Activated CD8-positive, alpha-beta memory T cell treated with anti-CD3 and anti-CD28 coated beads for 36 hours (primary cell): Measurements from ENCODE around the gene GPRC5C. TPM values are rescaled to one million over a fixed set of nuclear protein-coding genes. Genes with fewer than 3 reads are reported as not detected.
"Not testable (repeated sequence)": the region's sequence is repeated elsewhere in the genome, so short reads cannot be mapped to it uniquely, and the experiment has no call there.

Source experiments
- CTCF ChIA-PET: fragments of 350-600 bp; sonication (Branson Sonifier 250); formaldehyde crosslinking; loops from one replicate; lab custom pipeline; 2021; ENCODE audit warnings: antibody characterized with exemption; lab: Charles Lee
- POLR2A ChIA-PET: fragments of 350-600 bp; sonication (Branson Sonifier 250); formaldehyde crosslinking; loops from one replicate; lab custom pipeline; 2021; ENCODE audit warnings: antibody characterized with exemption; lab: Charles Lee
- total RNA-seq, 2 experiments: library from RNA; stranded (reverse); gene quantifications; one replicate each; pipeline ENCODE4 v1.2.3, GENCODE V29; 2021

Gene GPRC5C
- total RNA-seq, 2 experiments from 2014 or later = 0.44 to 0.59 TPM

DNA sequence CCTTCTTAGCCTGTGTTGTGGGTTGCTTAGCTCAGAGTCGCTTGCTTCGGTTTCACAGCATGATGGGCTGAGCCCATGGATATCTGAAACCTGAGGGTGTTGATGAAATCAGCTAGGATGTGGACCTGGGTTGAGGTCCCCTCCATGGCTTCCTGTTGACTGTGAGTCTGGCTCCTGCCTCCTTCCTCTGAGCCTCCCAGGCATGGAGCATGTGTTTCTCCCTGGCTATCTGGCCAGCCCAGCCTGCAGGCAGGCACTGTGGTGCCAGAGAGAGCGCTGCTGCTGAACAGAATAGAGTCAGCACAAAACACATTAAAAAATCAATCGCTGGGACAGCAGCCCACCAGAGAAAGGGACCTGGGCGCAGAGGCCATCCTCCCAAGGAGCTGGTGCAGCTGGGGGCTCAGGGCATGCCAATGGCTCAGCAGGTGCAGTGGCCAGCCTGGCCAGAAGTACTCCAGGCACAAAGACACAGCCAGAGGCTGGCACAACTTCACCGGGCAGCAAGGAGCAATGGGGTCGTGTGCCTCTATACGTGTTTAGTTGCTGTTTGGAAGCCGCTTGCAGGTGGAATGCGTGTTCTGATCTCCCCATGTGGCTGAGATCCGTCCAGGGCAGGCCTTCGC is 28.3 kb upstream of the GPRC5C start:
- ChIA-PET CTCF (no interaction called here), POLR2A (no interaction called here)

DNA sequence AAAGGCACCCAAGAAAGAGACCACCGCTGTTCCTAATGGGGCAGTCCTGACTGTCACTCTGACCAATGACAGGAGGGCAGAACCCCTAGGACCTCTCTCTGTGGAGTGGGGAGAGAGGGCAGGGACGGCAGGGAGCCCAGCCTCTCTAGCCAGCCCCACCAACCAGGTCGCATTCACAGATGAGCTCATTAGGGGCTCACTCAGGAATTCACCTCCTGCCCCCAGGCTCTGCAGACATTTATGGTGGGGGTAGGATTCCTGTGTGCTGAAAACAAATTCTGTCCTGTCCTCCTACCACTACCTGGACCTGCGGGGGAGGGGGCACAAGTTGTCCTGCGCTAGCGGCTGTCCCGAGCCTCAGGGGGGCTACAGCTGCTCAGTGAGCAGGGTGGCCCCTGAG is 27.7 kb upstream of the GPRC5C start:
- CTCF ChIA-PET = no interaction called here
- POLR2A ChIA-PET = no interaction called here

DNA sequence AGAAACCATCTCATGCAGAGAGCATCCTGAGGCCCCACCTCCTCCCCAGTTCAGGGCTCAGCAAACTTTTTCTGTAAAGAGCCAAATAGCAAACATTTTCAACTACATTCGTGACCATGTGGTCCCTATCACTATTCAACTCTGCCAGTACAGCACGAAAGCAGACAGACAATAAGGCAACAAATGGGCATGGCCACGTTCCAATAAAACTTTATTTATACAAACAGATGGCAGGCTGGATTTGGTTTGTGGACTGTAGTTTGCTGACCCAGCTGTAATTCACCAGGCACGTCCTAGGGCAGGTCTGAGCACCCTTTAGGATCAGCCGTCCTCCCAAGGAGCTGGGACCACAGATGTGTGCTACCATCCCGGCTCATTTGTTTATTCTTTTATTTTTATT is 27.1 kb upstream of the GPRC5C start:
- CTCF ChIA-PET = no interaction called here
- POLR2A ChIA-PET = no interaction called here

DNA sequence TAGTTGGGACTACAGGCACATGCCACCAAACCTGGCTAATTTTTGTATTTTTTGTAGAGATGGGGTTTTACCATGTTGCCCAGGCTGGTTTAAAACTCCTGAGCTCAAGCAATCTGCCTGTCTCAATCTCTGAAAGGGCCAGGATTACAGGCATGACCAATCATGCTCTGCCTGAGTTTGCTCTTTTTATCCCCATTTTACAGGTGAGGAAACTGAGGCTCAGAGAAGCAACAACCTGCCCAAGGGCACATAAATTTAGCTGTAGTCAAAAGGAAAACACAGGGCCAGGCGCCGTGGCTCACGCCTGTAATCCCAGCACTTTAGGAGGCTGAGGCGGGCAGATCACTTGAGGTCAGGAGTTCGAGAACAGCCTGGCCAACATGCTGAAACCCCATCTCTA is 26.6 kb upstream of the GPRC5C start:
- POLR2A ChIA-PET, CTCF ChIA-PET: not testable (repeated sequence)

DNA sequence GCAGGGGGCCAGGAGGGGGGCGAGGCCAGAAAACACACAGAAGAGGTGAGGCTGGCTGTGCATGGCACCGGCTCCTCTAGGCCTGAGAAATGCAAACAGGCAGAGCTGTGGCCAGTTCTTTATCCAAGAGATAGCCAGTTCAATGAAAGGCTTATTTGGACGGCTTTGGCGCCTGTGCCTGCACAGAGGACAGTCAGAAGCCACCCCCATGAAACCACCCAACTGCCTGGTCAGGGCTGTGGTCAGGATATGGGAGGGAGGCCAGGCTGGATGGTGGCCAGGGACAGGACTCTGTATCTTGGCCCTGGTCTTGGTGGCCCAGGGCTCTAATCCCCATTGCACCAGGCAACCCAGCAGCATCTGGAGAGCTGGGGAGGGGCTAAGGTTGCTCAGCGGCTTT is 24.5 kb upstream of the GPRC5C start:
- POLR2A ChIA-PET = no interaction called here
- CTCF ChIA-PET = no interaction called here

- POLR2A ChIA-PET = no interaction called here
- CTCF ChIA-PET = no interaction called here
Observed at GRCh38 chr17:74408262-74408661, 23.6 kb upstream of the GPRC5C start.

DNA sequence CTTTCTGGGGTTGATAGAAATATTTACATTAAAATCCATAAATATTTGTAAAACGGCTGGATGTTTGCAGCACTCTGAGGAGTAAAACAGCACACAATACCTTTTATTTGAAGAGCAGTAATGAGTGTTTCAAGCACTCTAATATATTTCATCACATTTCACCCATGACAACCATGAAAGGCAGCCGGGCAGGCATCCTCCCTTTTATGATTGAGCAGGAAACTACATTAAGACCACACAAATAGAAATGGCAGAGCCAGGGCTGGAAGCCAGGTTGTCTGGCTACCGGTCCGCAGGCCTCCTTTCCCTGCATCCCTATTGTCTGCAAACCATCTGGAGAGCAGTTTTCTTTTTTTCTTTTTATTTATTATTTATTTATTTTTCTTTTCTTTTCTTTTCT is 23.1 kb upstream of the GPRC5C start:
- CTCF ChIA-PET = interaction anchor here (0.7 kb wide), 2 partner anchors 28 to 32 kb away, joined by 3 to 5 read pairs; no protein-coding TSS in a partner anchor

DNA sequence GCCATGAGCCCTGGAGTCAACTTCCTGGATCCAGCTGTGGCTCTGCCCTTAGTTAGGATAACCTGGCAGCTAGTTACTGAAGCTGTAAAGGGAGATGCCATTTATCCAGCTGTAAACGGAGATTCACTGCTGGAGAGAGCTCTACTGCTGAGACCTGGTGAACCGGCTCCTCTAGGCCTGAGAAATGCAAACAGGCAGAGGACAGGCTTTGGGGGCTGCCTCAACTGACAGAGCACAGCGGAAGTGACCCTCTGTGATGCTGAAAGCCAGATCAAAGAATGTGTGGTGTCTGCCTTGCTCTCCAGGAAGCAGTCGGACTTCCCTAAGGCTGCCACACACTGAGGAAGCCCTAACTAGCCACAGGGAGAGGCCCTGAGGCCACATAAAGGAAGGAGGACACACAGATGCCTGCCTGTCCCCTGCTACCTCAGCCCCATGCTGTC is 21.9 kb upstream of the GPRC5C start:
- CTCF ChIA-PET = interaction anchor here (0.7 kb wide), 2 partner anchors 29 to 45 kb away, joined by 3 read pairs; no protein-coding TSS in a partner anchor
- POLR2A ChIA-PET = no interaction called here

More for the DNA sequence above, 23.1 kb upstream of the GPRC5C start:
- POLR2A ChIA-PET = no interaction called here

DNA sequence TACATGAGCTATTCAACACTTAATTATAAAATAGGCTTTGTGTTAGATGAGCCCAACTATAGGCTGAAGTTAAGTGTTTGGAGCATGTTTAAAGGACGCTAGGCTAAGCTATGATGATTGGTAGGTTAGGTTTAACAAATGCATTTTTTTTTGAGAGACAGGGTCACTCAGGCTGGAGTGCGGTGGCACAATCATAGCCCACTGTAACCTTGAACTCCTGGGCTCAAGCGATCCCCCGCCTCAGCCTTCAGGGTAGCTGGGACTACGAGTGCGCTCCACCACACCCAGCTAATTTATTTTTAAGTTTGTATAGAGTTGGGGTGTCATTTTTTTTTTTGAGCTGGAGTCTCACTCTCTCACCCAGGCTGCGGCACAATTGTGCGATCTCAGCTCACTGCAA is 19.3 kb upstream of the GPRC5C start:
- ChIA-PET CTCF (no interaction called here), POLR2A (no interaction called here)

- CTCF ChIA-PET = interaction anchor here (1.0 kb wide), 1 partner anchor 44 kb away, joined by 3 read pairs; no protein-coding TSS in a partner anchor
Observed at GRCh38 chr17:74413491-74413890, 18.4 kb upstream of the GPRC5C start.

GRCh38 chr17:74414510-74414909 is 17.4 kb upstream of the GPRC5C start:
- CTCF ChIA-PET = no interaction called here

More at GRCh38 chr17:74413491-74413890, 18.4 kb upstream of the GPRC5C start:
- POLR2A ChIA-PET = no interaction called here

DNA sequence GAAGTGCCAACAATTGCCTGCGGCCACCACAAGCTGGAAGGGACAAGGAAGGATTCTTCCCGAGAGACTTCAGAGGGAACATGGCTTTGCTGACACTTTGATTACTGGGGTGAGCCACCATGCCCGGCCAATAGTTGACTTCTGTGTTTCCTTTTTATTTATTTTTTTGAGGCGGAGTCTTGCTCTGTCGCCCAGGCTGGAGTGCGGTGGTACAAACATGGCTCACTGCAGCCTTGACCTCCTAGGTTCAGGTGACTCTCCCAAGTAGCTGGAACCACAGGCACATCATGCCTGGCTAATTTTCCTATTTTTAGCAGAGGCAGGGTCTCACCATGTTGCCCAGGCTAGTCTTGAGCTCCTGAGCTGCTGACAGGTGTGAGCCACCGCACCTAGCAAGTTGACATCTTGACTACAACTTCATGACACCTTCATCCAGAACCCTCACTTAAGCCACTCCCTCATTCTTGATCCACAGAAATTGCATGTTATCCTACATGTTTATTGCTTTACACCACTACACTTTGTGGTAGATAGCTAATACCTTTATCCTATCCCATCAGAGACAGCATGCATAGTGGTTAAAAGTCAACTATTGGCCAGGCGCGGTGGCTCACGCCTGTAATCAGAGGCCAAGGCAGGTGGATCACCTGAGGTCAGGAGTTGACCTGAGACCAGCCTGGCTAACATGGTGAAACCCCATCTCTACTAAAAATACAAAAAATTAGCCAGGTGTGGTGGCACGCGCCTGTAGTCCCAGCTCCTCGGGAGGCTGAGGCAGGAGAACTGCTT is 16.1 kb upstream of the GPRC5C start:
- POLR2A ChIA-PET = no interaction called here
- CTCF ChIA-PET = no interaction called here

More at GRCh38 chr17:74414510-74414909, 17.4 kb upstream of the GPRC5C start:
- POLR2A ChIA-PET = no interaction called here

DNA sequence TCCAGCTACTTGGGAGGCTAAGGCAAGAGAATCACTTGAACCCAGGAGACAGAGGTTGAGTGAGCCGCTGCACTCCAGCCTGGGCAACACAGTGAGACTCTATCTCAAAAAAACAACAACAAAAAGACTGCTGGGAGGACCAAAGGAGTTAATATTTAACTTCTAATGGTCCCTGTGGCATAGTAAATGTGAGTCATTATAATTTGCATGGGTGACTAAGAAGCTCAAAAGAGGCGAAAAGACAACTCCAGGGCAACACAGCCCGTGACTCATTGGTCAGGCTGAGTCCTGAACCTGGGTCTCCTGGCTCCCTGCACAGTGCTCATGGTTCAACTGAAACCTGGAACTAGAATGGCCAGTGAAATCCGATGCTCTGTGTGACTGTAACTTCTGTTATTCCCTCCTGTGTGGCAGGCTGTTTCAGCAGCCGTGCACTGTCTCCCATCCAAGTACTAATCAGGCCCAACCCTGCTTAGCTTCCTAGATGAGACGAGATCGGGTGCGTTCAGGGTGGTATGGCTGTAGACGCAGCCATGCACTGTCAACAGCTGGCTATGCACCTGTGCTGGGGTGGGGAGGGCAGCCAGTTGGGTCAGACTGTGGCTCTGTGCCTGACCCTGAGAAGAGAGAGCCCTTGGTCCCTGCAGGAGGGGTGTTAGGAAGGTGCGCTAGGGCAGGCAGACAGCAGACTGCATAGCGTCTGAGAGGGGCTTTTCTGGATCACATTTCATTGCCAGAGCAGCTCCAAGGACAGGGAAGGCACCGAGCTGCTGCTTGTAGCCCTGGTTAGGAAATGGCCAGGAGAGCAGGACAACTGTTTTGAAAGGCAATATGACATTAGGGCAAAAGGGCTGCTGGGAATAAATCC is 14.5 kb upstream of the GPRC5C start:
- CTCF ChIA-PET = interaction anchor here (1.1 to 1.5 kb wide), 3 partner anchors 26 to 40 kb away, joined by 3 to 4 read pairs (median 3); no protein-coding TSS in a partner anchor
- POLR2A ChIA-PET = no interaction called here

DNA sequence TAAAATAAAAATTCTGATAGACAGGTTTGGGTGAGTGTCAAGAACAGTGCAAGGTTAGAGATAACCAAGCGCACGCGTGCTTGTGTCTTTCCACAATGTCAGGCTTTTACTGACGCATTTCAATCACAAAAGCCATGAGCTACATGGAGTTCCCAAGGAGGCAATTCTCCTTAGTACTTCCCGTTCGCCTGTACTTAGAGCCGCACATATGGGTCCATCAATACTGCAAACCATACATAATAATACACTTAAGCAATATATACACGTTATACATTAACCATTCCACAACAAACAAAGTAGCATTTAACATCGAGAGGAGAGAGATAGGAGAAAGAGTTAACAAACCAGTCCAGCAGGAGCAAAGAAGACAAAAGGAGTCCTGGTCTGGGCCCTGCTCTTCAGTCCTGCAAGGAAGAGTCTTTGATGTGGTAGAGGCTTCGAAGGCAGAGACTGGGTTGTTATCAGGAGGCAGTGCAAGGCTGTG is 11.9 kb upstream of the GPRC5C start:
- POLR2A ChIA-PET = interaction anchor here (0.7 kb wide), 1 partner anchor 77 kb away, joined by 3 read pairs; no protein-coding TSS in a partner anchor
- CTCF ChIA-PET = no interaction called here

DNA sequence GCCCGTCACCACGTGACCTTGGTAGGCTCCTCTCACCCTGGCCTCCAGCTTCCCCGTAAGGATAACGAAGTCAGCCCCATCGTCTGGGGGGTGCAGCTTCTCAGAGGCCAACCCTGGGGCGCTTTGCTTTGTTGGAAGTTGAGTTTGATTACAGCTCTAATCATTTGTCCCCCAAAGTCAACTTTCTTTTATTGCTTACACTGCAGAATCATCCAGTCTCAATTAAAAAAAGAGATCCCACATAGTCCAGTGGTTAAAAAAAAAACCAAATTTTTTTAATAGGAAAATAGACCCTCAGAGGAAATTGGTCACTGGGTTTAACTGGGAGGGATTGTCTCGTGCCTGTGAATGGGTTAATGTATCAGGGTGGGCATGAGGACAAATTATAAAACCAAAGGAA is 7.8 kb upstream of the GPRC5C start:
- ChIA-PET POLR2A (no interaction called here), CTCF (interaction anchor here (0.6 kb wide), 1 partner anchor 161 kb away, joined by 3 read pairs; no protein-coding TSS in a partner anchor)

DNA sequence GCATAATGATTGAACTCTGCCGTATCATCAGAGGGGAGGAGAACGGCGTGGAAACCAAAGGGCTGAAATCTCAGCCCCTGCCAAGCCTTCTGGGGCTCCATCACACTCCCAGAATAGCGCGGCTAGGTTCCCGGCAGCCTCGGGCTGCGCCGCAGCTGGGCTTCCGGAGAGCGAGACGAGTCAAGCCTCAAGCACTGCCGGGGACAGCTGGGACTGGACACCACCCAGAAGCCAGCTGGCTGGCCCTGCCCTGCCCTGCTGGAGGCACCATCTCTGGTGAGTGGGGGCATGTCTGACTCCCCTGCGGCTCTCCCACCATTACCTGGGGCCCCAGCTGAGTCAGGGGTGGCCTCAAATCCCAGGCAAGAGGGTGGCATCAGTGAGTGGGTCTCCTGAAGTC is 7.2 kb upstream of the GPRC5C start:
- ChIA-PET POLR2A (no interaction called here), CTCF (no interaction called here)

- ChIA-PET POLR2A (no interaction called here), CTCF (no interaction called here)
Observed at GRCh38 chr17:74426551-74427047, 5.3 kb upstream of the GPRC5C start.

- ChIA-PET POLR2A (no interaction called here), CTCF (no interaction called here)
Observed at GRCh38 chr17:74427048-74427762, 4.7 kb upstream of the GPRC5C start.

GRCh38 chr17:74427763-74428153 is 4.1 kb upstream of the GPRC5C start:
- POLR2A ChIA-PET = no interaction called here
- CTCF ChIA-PET = no interaction called here
